AG04449 (cell line): Measurements from ENCODE around the gene GNG7.

Experiments
- CTCF ChIA-PET: fragments of 350-600 bp; formaldehyde crosslinking; extraction: SDS; loops from one replicate; lab custom pipeline; 2021; ENCODE audit warnings: antibody characterized with exemption; lab: Yijun Ruan, JAX
- POLR2A ChIA-PET: fragments of 400-600, 350-600 bp; formaldehyde crosslinking; extraction: SDS; loops from one replicate; lab custom pipeline; 2020; ENCODE audit warnings: antibody characterized with exemption, inconsistent platforms; lab: Yijun Ruan, JAX
- DNase-seq: peaks from one replicate; pipeline ENCODE4 v3.0.0-alpha.2; 2010; ENCODE audit warnings: low read depth, low spot score
- H3K4me3 ChIP-seq: 2 replicates; pipeline ENCODE4 v1.5.1; 2011; ENCODE audit warnings: low read depth, mild to moderate bottlenecking, control low read depth, low read length
- TF ChIP-seq, protein P1 (sequence below): IDR thresholded peaks from one replicate; pipeline ENCODE4 v1.5.1; 2011; ENCODE audit warnings: mild to moderate bottlenecking, moderate library complexity, low read length, control low read depth, inconsistent platforms; ENCODE audit not compliant: insufficient read depth; ENCODE audit errors: missing control alignments

Gene GNG7

DNA sequence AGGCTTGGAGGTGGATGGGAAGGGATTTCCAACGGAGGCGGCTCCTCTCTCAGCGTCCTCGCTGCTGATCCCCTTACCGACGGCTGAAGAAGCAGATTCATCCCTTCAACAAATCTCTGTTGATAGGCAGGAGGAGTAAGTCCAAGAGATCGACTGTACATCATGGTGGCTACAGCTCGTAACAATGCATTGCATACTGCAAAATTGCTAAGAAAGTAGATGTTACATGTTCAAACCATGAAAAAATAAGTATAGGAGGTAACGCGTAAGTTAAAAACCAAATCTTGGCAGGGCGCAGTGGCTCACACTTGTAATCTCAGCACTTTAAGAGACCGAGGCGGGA, 37.8 kb upstream of the GNG7 start:
- no peak overlapping the region for H3K4me3 ChIP-seq
- TF ChIP-seq, protein P1, sequence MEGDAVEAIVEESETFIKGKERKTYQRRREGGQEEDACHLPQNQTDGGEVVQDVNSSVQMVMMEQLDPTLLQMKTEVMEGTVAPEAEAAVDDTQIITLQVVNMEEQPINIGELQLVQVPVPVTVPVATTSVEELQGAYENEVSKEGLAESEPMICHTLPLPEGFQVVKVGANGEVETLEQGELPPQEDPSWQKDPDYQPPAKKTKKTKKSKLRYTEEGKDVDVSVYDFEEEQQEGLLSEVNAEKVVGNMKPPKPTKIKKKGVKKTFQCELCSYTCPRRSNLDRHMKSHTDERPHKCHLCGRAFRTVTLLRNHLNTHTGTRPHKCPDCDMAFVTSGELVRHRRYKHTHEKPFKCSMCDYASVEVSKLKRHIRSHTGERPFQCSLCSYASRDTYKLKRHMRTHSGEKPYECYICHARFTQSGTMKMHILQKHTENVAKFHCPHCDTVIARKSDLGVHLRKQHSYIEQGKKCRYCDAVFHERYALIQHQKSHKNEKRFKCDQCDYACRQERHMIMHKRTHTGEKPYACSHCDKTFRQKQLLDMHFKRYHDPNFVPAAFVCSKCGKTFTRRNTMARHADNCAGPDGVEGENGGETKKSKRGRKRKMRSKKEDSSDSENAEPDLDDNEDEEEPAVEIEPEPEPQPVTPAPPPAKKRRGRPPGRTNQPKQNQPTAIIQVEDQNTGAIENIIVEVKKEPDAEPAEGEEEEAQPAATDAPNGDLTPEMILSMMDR, result no peak
- CTCF ChIA-PET, result interaction anchor here (1.1 to 1.8 kb wide), 2 partner anchors 11 to 92 kb away, joined by 3 to 7 read pairs; no protein-coding TSS in a partner anchor
- POLR2A ChIA-PET, result interaction anchor here (1.0 kb wide), 1 partner anchor 9 kb away, joined by 3 read pairs; no protein-coding TSS in a partner anchor
- no peak for DNase-seq

DNA sequence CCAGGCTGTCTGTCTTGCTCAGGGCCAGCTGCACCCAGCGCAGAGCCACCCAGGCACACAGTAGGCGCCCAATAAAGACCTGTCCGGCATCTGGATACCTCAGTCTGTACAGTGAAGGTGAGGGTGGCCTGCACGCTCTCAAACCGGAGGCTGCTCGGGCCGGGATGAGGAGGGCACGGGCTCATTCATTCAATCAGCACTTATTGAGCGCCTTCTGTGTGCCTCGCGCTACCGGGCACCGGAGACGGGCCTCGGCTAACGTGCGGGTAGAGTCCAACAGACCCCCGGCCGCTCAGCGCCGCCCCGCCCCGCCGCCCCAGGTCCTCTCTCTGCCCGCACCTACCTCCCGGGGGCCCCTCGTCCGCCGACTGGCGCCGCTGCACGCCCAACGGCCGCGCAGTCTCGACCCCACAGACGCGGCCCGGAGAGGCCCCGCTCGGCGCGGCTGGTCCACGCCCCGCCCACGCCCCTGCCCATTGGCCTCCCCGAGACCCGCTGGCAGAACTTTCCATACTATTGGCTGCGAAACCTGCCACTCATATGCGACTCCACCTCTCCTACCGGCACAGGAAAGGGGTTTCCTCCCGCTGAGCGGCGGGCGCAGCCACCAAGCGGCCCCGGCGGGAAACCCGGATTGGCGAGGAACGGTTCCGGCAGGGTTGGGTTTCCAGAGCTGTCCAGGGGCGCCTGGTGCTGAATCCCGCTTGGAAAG, 37.3 kb upstream of the GNG7 start, which contains the start of gene SLC39A3:
SLC39A3 (minus strand) TSS at position 416 of the 712 bp plus-strand sequence. CDS start 2,760 bp downstream, outside the sequence.
- POLR2A ChIA-PET, result interaction anchor here (1.0 to 1.1 kb wide), 2 partner anchors 9 to 10 kb away, joined by 3 read pairs; no protein-coding TSS in a partner anchor
- H3K4me3 ChIP-seq, result peak within 1 kb of the TSS; percentile 93
- TF ChIP-seq, protein P1, result no peak
- CTCF ChIA-PET, result interaction anchor here (1.1 to 1.8 kb wide), 2 partner anchors 12 to 92 kb away, joined by 3 to 7 read pairs; no protein-coding TSS in a partner anchor
- DNase-seq, result peak; percentile 91

DNA sequence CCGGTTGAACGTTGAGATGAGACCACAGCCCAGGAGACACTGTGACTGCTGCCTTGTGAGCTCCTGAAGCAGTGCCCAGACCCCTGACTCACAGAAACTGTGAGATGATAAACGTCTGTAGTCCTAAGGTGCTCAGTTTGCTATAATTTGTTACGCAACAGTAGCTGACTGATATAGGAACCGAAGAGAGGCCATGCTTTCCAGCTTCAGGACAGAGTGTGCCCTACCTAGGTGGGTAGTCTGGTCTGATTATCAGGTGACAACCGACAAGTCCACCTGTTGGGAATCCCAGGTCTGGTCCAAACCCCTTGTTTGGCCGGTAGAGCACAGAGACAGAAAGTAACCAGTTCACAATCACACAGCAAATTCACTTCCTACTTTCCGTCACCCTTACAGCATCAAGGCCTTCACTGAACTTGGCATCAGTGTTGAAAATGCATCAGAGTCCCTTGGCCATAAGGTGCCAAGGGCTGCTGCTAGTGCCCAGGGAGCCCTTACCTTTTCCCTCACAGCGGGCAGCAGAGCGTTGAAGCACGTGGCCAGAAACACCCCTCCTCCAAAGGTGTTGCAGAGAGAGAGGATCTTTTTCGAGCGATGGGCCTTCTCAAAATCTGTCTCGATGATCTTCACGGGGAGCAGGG, 34.2 kb upstream of the GNG7 start:
- ChIA-PET CTCF (interaction anchor here (2.2 kb wide), 1 partner anchor 13 kb away, joined by 9 read pairs; no protein-coding TSS in a partner anchor), POLR2A (no interaction called here)
- TF ChIP-seq, protein P1, result no peak
- no peak overlapping the region for H3K4me3 ChIP-seq
- DNase-seq, result no peak

DNA sequence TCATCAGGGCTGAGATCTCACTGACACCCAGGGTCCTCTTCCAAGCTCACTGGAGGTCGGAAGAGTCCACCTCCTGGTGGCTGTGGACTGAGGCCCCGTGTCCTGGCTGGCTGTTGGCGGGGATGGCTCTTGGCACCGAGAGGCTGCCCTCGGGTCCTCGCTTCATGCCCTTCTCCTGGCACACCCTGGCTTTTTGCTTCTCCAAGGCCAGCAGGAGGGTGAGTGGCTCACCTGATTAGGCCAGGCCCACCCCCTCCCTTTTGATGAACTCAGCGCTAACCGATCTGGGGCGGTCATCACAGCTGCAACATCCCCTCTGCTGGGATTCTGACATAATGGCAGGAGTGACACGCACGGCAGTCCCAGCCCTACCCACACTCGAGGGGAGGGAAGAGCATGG, 32.9 kb upstream of the GNG7 start:
- no peak for DNase-seq
- no peak overlapping the region for H3K4me3 ChIP-seq
- TF ChIP-seq, protein P1, result no peak
- CTCF ChIA-PET, result interaction anchor here (2.2 kb wide), 1 partner anchor 15 kb away, joined by 9 read pairs; no protein-coding TSS in a partner anchor
- POLR2A ChIA-PET, result no interaction called here

DNA sequence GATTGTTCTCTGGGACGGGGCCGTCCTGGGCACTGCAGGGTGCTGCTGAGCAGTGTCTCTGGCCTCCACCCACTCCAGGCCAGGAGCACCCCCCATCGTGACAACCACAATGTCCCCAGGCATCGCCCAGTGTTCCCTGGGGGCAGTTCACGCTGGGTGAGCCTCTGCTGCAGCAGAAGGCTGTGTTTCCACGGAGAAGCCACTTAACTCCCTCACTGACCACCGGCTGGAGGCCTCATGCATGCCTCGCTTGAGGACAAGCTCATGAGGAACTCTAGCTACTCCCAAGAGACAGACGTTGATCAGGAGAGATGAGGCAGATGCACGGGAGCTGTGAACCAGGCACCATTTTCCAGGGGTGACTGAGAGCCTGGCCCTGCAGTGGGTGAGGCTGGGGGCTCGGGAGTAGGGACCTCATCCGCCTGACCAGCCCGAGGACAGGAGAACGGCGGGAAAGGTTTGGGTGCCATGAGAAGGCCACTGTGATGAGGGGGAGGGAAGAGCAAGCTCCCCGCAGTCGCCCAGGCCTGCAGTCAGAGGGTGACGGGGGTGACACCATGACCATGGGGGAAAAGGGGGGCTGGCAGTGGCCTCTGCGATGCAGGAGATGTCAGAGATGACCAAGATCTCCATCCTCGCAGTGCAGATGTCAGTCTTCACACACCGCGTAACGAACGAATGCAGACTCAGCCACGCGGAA, 32.2 kb upstream of the GNG7 start:
- DNase-seq, result no peak
- H3K4me3 ChIP-seq, result no peak overlapping the region
- TF ChIP-seq, protein P1, result no peak
- POLR2A ChIA-PET, result no interaction called here
- CTCF ChIA-PET, result interaction anchor here (1.2 to 2.2 kb wide), 2 partner anchors 15 kb away, joined by 5 to 9 read pairs; no protein-coding TSS in a partner anchor
